Measurements from ENCODE around the gene MAN1C1. TPM values are rescaled to one million over a fixed set of nuclear protein-coding genes. Genes with fewer than 3 reads are reported as not detected.

The MAN1C1 gene
- total and polyA plus RNA-seq, 2 donors (not counting 1 experiment from before 2014, with no cell fraction given) = 17.7 to 51.4 TPM

- Histone ChIP-seq H3K27ac (ENCODE audit: insufficient read depth, low read length) (no peak overlapping the region), H2AFZ (ENCODE audit: low read length) (no peak overlapping the region), H3K9me3 (ENCODE audit: control insufficient read depth, insufficient read depth, low read depth, low read length) (no peaks in the 10 kb centered on the region), H3K4me1 (ENCODE audit: control insufficient read depth, extremely low read depth, insufficient read depth, low read length) (no peaks in the 10 kb centered on the region), H3K4me3 (replicated peaks in 1 of 4; ENCODE audit: control extremely low read depth in 1 of 4, insufficient read depth in 1 of 4, low read depth in 3 of 4, low read length in 4 of 4) (no peak overlapping the region), H3K36me3 (ENCODE audit: control insufficient read depth, insufficient read depth, low read length) (no peaks in the 10 kb centered on the region), H3K27me3 (ENCODE audit: control insufficient read depth, insufficient read depth, low read length) (no peaks in the 10 kb centered on the region), H4K20me1 (ENCODE audit: control insufficient read depth, extremely low read depth, insufficient read depth, low read length) (no peaks in the 10 kb centered on the region), H3K9ac (ENCODE audit: insufficient read depth, low read length) (no peak overlapping the region), H3K79me2 (ENCODE audit: control insufficient read depth, insufficient read depth, low read length) (no peaks in the 10 kb centered on the region), H3K4me2 (ENCODE audit: extremely low read depth, insufficient read depth, low read length) (no peak overlapping the region)
- no peak for TF ChIP-seq CTCF (conservative IDR thresholded peaks at IDR 0.05 in 1 of 2, IDR thresholded peaks at IDR 0.05 in 1 of 2; ENCODE audit: low read depth in 1 of 2, low read length in 2 of 2)
- TF ChIP-seq EZH2 (IDR thresholded peaks at IDR 0.05; ENCODE audit: low read length, missing control alignments) = no peak
- no peak for DNase-seq (ENCODE audit: low read depth in 2 of 2)
These were observed 155.6 kb downstream of the MAN1C1 start for GRCh38 chr1:25772164-25772563.

DNA sequence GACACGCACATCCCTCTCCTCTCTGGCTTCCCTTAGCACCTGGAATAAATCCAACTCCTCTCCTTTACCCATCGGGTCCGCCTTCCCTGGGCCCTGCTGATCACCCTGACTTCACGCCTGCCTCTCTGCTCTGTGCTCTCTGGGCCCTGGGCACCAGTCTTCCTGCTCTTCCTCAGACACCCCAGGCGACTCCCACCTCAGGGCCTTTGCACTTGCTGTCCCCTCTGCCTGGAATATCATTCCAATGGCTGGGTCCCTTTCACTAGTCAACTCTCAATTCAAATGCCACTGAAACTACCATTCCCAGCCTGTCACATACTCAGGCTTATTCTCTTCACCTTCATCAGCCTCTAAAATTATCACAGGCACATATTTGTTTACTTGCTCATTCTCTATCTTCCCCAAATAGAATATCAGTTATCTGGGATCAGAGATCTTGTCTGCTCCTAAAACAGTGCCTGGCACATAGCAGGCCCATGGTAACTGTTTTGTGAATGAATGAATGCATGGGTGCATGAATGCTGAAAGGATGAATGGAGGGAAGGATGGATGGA lies 156.2 kb downstream of the MAN1C1 start:
- no peaks in the 10 kb centered on the region for H3K9me3 ChIP-seq (ENCODE audit: control insufficient read depth, insufficient read depth, low read depth, low read length)
- no peak overlapping the region for H3K27ac ChIP-seq (ENCODE audit: insufficient read depth, low read length)
- H3K4me1 ChIP-seq (ENCODE audit: control insufficient read depth, extremely low read depth, insufficient read depth, low read length) = no peaks in the 10 kb centered on the region
- no peaks in the 10 kb centered on the region for H3K79me2 ChIP-seq (ENCODE audit: control insufficient read depth, insufficient read depth, low read length)
- no peak overlapping the region for H2AFZ ChIP-seq (ENCODE audit: low read length)
- no peaks in the 10 kb centered on the region for H3K36me3 ChIP-seq (ENCODE audit: control insufficient read depth, insufficient read depth, low read length)
- TF ChIP-seq EZH2 (IDR thresholded peaks at IDR 0.05; ENCODE audit: low read length, missing control alignments) (no peak), CTCF (conservative IDR thresholded peaks at IDR 0.05 in 1 of 2, IDR thresholded peaks at IDR 0.05 in 1 of 2; ENCODE audit: low read depth in 1 of 2, low read length in 2 of 2) (no peak)
- no peak overlapping the region for H3K4me3 ChIP-seq (replicated peaks in 1 of 4; ENCODE audit: control extremely low read depth in 1 of 4, insufficient read depth in 1 of 4, low read depth in 3 of 4, low read length in 4 of 4)
- H3K27me3 ChIP-seq (ENCODE audit: control insufficient read depth, insufficient read depth, low read length) = no peaks in the 10 kb centered on the region
- DNase-seq (ENCODE audit: low read depth in 2 of 2) = no peak
- H3K4me2 ChIP-seq (ENCODE audit: extremely low read depth, insufficient read depth, low read length) = no peak overlapping the region
- no peaks in the 10 kb centered on the region for H4K20me1 ChIP-seq (ENCODE audit: control insufficient read depth, extremely low read depth, insufficient read depth, low read length)
- H3K9ac ChIP-seq (ENCODE audit: insufficient read depth, low read length) = no peak overlapping the region

- Histone ChIP-seq H3K4me2 (ENCODE audit: extremely low read depth, insufficient read depth, low read length) (no peak overlapping the region), H3K4me1 (ENCODE audit: control insufficient read depth, extremely low read depth, insufficient read depth, low read length) (no peaks in the 10 kb centered on the region), H3K9ac (ENCODE audit: insufficient read depth, low read length) (no peak overlapping the region), H3K4me3 (replicated peaks in 1 of 4; ENCODE audit: control extremely low read depth in 1 of 4, insufficient read depth in 1 of 4, low read depth in 3 of 4, low read length in 4 of 4) (no peak overlapping the region), H3K27me3 (ENCODE audit: control insufficient read depth, insufficient read depth, low read length) (no peaks in the 10 kb centered on the region), H3K36me3 (ENCODE audit: control insufficient read depth, insufficient read depth, low read length) (no peaks in the 10 kb centered on the region), H2AFZ (ENCODE audit: low read length) (no peak overlapping the region), H4K20me1 (ENCODE audit: control insufficient read depth, extremely low read depth, insufficient read depth, low read length) (no peaks in the 10 kb centered on the region), H3K9me3 (ENCODE audit: control insufficient read depth, insufficient read depth, low read depth, low read length) (no peaks in the 10 kb centered on the region), H3K27ac (ENCODE audit: insufficient read depth, low read length) (no peak overlapping the region), H3K79me2 (ENCODE audit: control insufficient read depth, insufficient read depth, low read length) (no peaks in the 10 kb centered on the region)
- TF ChIP-seq EZH2 (IDR thresholded peaks at IDR 0.05; ENCODE audit: low read length, missing control alignments) (no peak), CTCF (conservative IDR thresholded peaks at IDR 0.05 in 1 of 2, IDR thresholded peaks at IDR 0.05 in 1 of 2; ENCODE audit: low read depth in 1 of 2, low read length in 2 of 2) (no peak)
- DNase-seq (ENCODE audit: low read depth in 2 of 2) = no peak
These were observed 157.0 kb downstream of the MAN1C1 start for GRCh38 chr1:25773441-25774125.

Measured in fibroblast of lung (primary cell).